ENCODE data around the gene PPP1R13B.

Gene PPP1R13B

GRCh38 chr14:103775506-103775905 lies 71.9 kb downstream of the PPP1R13B start:
- no peak for DNase-seq (ENCODE audit: low read depth in 1 of 2, low spot score in 1 of 2)
- TF ChIP-seq GABPA (IDR thresholded peaks at IDR 0.05; ENCODE audit: low read depth) = no peak
- TF ChIP-seq SPI1 (IDR thresholded peaks at IDR 0.05; ENCODE audit: borderline replicate concordance, low read depth) = no peak
- no peak for TF ChIP-seq CTCF (IDR thresholded peaks at IDR 0.05; ENCODE audit: insufficient read depth, low read length)
- TF ChIP-seq POLR2AphosphoS5 (IDR thresholded peaks at IDR 0.05; ENCODE audit: low read depth) = no peak
- no peak for TF ChIP-seq REST (IDR thresholded peaks at IDR 0.05; ENCODE audit: insufficient replicate concordance, low read depth)
- Histone ChIP-seq H3K27me3 (ENCODE audit: insufficient read depth, poor library complexity, severe bottlenecking) (no peaks in the 10 kb centered on the region), H3K4me3 (replicated peaks; ENCODE audit: insufficient read depth, low read length) (no peak overlapping the region), H3K27ac (replicated peaks) (no peak overlapping the region)

GRCh38 chr14:103773521-103773920 lies 73.9 kb downstream of the PPP1R13B start:
- Histone ChIP-seq H3K27ac (replicated peaks) (no peak overlapping the region), H3K27me3 (ENCODE audit: insufficient read depth, poor library complexity, severe bottlenecking) (no peaks in the 10 kb centered on the region), H3K4me3 (replicated peaks; ENCODE audit: insufficient read depth, low read length) (no peak overlapping the region)
- no peak for DNase-seq (ENCODE audit: low read depth in 1 of 2, low spot score in 1 of 2)
- no peak for TF ChIP-seq SPI1 (IDR thresholded peaks at IDR 0.05; ENCODE audit: borderline replicate concordance, low read depth)
- no peak for TF ChIP-seq GABPA (IDR thresholded peaks at IDR 0.05; ENCODE audit: low read depth)
- TF ChIP-seq CTCF (IDR thresholded peaks at IDR 0.05; ENCODE audit: insufficient read depth, low read length) = no peak

- H3K4me3 ChIP-seq (replicated peaks; ENCODE audit: insufficient read depth, low read length) = no peak overlapping the region
Observed at GRCh38 chr14:103772078-103772712, 75.2 kb downstream of the PPP1R13B start.

More at GRCh38 chr14:103772078-103772712, 75.2 kb downstream of the PPP1R13B start:
- no peak for DNase-seq (ENCODE audit: low read depth in 1 of 2, low spot score in 1 of 2)
- Histone ChIP-seq H3K27me3 (ENCODE audit: insufficient read depth, poor library complexity, severe bottlenecking) (no peaks in the 10 kb centered on the region), H3K27ac (replicated peaks) (no peak overlapping the region)
- no peak for TF ChIP-seq GABPA (IDR thresholded peaks at IDR 0.05; ENCODE audit: low read depth)
- no peak for TF ChIP-seq REST (IDR thresholded peaks at IDR 0.05; ENCODE audit: insufficient replicate concordance, low read depth)
- TF ChIP-seq CTCF (IDR thresholded peaks at IDR 0.05; ENCODE audit: insufficient read depth, low read length) = no peak
- TF ChIP-seq POLR2AphosphoS5 (IDR thresholded peaks at IDR 0.05; ENCODE audit: low read depth) = no peak
- TF ChIP-seq SPI1 (IDR thresholded peaks at IDR 0.05; ENCODE audit: borderline replicate concordance, low read depth) = no peak
